ENCODE measurements around the gene RMND5A. TPM values are rescaled to one million over a fixed set of nuclear protein-coding genes. Genes with fewer than 3 reads are reported as not detected.
"Not testable (repeated sequence)": the region's sequence is repeated elsewhere in the genome, so short reads cannot be mapped to it uniquely, and the experiment has no call there.

Gene RMND5A
- polyA plus RNA-seq, result 10 to 100 TPM in 1 of 3 donors, 1 to 10 TPM in 2; 6.2 to 16.3 (median 9.9) TPM

GRCh38 chr2:86719637-86720539, at the start of gene RMND5A:
Gene RMND5A (plus strand): TSS chr2:86720291. CDS start chr2:86720668, 377 bp downstream.
- 1% methylated on average over 29 to 79 of the region's 95 CpGs for WGBS, 3 donors
- H3K27ac ChIP-seq (ENCODE audit: low read depth, low read length), result not testable (repeated sequence)

- 36 to 56% (median 46%) methylated on average over 5 of the region's 5 CpGs for WGBS, 3 donors
Measured at GRCh38 chr2:86671337-86671981, 48.6 kb upstream of the RMND5A start.

GRCh38 chr2:86672027-86672545, 48.0 kb upstream of the RMND5A start:
- WGBS, 3 donors, result 76 to 93% (median 93%) methylated on average over 3 of the region's 3 CpGs
- no peak overlapping the region for H3K27ac ChIP-seq (ENCODE audit: low read depth, low read length)

More at GRCh38 chr2:86671337-86671981, 48.6 kb upstream of the RMND5A start:
- no peak overlapping the region for H3K27ac ChIP-seq (ENCODE audit: low read depth, low read length)

GRCh38 chr2:86673011-86673410, 47.1 kb upstream of the RMND5A start:
- H3K27ac ChIP-seq (ENCODE audit: low read depth, low read length), result no peak overlapping the region
- 96 to 98% (median 97%) methylated on average over 1 of the region's 1 CpG for WGBS, 3 donors

GRCh38 chr2:86673986-86674670, 46.0 kb upstream of the RMND5A start:
- no peak overlapping the region for H3K27ac ChIP-seq (ENCODE audit: low read depth, low read length)
- 83 to 93% (median 83%) methylated on average over 1 of the region's 1 CpG for WGBS, 3 donors

- 69 to 84% (median 82%) methylated on average over 2 of the region's 2 CpGs for WGBS, 3 donors
- no peak overlapping the region for H3K27ac ChIP-seq (ENCODE audit: low read depth, low read length)
Measured at GRCh38 chr2:86675104-86675503, 45.0 kb upstream of the RMND5A start.

- WGBS, 3 donors, result 40 to 90% (median 85%) methylated on average over 3 of the region's 3 CpGs
- no peak overlapping the region for H3K27ac ChIP-seq (ENCODE audit: low read depth, low read length)
Measured at GRCh38 chr2:86675511-86676015, 44.5 kb upstream of the RMND5A start.

- H3K27ac ChIP-seq (ENCODE audit: low read depth, low read length), result no peak overlapping the region
Measured at GRCh38 chr2:86677816-86678215, 42.3 kb upstream of the RMND5A start.

- H3K27ac ChIP-seq (ENCODE audit: low read depth, low read length), result no peak overlapping the region
Measured at GRCh38 chr2:86679036-86679435, 41.1 kb upstream of the RMND5A start.

- no peak overlapping the region for H3K27ac ChIP-seq (ENCODE audit: low read depth, low read length)
- WGBS, 3 donors, result 87 to 95% (median 92%) methylated on average over 1 of the region's 1 CpG
Measured at GRCh38 chr2:86685351-86685750, 34.7 kb upstream of the RMND5A start.

GRCh38 chr2:86686460-86686859, 33.6 kb upstream of the RMND5A start:
- H3K27ac ChIP-seq (ENCODE audit: low read depth, low read length), result no peak overlapping the region
- WGBS, 3 donors, result 96 to 97% (median 97%) methylated on average over 5 of the region's 5 CpGs

- no peak overlapping the region for H3K27ac ChIP-seq (ENCODE audit: low read depth, low read length)
- 65 to 82% (median 80%) methylated on average over 2 of the region's 2 CpGs for WGBS, 3 donors
Measured at GRCh38 chr2:86686905-86687304, 33.2 kb upstream of the RMND5A start.

GRCh38 chr2:86695053-86695691, 24.9 kb upstream of the RMND5A start:
- 93 to 97% (median 96%) methylated on average over 8 to 9 of the region's 9 CpGs for WGBS, 3 donors
- H3K27ac ChIP-seq (ENCODE audit: low read depth, low read length), result no peak overlapping the region

- H3K27ac ChIP-seq (ENCODE audit: low read depth, low read length), result no peak overlapping the region
Measured at GRCh38 chr2:86697551-86698104, 22.5 kb upstream of the RMND5A start.

- WGBS, 3 donors, result 84 to 95% (median 89%) methylated on average over 1 of the region's 1 CpG
- H3K27ac ChIP-seq (ENCODE audit: low read depth, low read length), result no peak overlapping the region
Measured at GRCh38 chr2:86700690-86701089, 19.4 kb upstream of the RMND5A start.

- no peak overlapping the region for H3K27ac ChIP-seq (ENCODE audit: low read depth, low read length)
- 25 to 69% (median 65%) methylated on average over 14 of the region's 14 CpGs for WGBS, 3 donors
Measured at GRCh38 chr2:86703704-86704361, 16.3 kb upstream of the RMND5A start.

- WGBS, 3 donors, result 29 to 67% (median 51%) methylated on average over 4 of the region's 4 CpGs
- no peak overlapping the region for H3K27ac ChIP-seq (ENCODE audit: low read depth, low read length)
Measured at GRCh38 chr2:86704459-86704971, 15.6 kb upstream of the RMND5A start.
